ENCODE measurements around the gene HNRNPUL1.

HNRNPUL1 gene

DNA sequence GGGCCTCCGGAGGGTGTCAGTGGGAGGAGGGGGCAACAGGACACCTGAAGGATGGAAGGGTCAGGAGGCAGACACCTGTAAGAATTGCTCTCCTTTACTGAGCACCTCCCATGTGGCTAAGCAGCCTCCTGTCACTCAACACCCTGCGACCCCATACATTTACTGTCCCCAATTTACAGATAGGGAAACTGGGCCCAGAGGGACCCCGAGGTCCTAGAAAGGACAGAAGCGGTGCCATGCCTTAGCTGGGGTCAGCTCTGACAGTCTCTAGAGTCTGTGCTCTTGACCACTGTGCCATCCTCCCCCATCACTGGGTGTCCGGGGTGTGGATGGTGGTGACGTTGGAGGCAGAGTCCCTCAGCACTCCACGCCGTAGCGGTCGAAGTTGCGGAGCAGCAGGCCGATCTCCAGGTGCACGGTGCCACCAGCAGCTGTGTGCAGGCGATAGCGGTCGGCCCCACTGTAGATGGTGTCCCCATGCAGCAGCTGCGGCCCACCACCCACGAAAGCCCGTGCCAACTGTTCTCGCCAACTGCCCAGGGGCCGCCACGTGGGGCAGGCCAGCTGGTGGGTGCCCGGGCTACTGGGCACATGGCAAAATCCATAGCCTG lies 90.3 kb downstream of the HNRNPUL1 start:
- Mint-ChIP-seq H3K27ac (no peak overlapping the region), H3K27me3 (ENCODE audit: low read depth, poor library complexity) (peaks cover 7% of the 10 kb centered on the region), H3K36me3 (ENCODE audit: low read depth) (no peaks in the 10 kb centered on the region), H3K4me3 (peak overlapping the region; percentile 88), H3K4me1 (peaks cover 35% of the 10 kb centered on the region), H3K9me3 (no peaks in the 10 kb centered on the region)
- DNase-seq = no peak
- TF ChIP-seq, protein P1, sequence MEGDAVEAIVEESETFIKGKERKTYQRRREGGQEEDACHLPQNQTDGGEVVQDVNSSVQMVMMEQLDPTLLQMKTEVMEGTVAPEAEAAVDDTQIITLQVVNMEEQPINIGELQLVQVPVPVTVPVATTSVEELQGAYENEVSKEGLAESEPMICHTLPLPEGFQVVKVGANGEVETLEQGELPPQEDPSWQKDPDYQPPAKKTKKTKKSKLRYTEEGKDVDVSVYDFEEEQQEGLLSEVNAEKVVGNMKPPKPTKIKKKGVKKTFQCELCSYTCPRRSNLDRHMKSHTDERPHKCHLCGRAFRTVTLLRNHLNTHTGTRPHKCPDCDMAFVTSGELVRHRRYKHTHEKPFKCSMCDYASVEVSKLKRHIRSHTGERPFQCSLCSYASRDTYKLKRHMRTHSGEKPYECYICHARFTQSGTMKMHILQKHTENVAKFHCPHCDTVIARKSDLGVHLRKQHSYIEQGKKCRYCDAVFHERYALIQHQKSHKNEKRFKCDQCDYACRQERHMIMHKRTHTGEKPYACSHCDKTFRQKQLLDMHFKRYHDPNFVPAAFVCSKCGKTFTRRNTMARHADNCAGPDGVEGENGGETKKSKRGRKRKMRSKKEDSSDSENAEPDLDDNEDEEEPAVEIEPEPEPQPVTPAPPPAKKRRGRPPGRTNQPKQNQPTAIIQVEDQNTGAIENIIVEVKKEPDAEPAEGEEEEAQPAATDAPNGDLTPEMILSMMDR (IDR thresholded peaks at IDR 0.05) = no peak

DNA sequence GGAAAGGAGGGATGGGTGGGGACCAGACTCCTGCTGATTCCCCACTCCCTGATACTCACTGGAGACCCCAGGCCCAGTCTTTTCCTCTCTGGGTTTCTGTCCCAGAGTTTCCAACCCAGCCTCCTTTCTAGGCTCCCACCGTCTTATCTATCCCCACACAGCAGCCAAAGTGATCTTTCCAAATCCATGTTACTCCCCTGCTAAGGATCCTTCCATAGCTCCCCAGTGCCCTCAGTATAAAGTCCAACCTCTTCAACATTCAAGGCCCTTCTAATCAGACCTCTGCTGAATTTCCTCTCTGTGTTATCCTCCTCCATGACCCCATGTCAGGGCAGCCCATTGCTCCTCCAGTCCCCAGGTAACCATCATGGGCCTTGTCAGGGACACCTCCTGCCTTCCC lies 90.9 kb downstream of the HNRNPUL1 start:
- Mint-ChIP-seq H3K36me3 (ENCODE audit: low read depth) (no peaks in the 10 kb centered on the region), H3K4me3 (peak overlapping the region; percentile 71), H3K9me3 (no peaks in the 10 kb centered on the region), H3K27me3 (ENCODE audit: low read depth, poor library complexity) (peaks cover 7% of the 10 kb centered on the region), H3K4me1 (peaks cover 30% of the 10 kb centered on the region), H3K27ac (no peak overlapping the region)
- no peak for DNase-seq
- TF ChIP-seq, protein P1 (IDR thresholded peaks at IDR 0.05) = no peak

DNA sequence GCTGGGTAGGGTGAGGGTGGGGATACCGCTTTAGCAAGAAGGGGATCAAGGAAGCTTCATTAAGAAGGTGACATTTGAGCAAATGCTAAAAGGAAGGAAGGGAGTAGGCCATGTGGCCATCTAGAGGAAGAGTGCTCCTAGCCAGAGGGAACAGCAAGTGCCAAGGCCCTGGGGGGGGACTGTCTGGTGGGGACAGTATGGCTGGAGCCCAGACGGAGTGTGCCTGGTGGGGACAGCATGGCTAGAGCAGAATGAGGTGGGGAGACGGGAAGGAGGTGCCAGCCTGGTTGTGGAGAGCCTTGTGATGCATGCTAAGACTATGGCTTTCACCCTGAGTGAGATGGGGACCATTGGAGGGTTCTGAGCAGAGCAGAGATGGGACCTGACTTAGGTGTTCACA lies 91.6 kb downstream of the HNRNPUL1 start:
- H3K9me3 Mint-ChIP-seq = no peaks in the 10 kb centered on the region
- H3K36me3 Mint-ChIP-seq (ENCODE audit: low read depth) = no peaks in the 10 kb centered on the region
- H3K4me1 Mint-ChIP-seq = peaks cover 26% of the 10 kb centered on the region
- H3K4me3 Mint-ChIP-seq = no peak overlapping the region
- TF ChIP-seq, protein P1 (IDR thresholded peaks at IDR 0.05) = no peak
- H3K27me3 Mint-ChIP-seq (ENCODE audit: low read depth, poor library complexity) = peaks cover 7% of the 10 kb centered on the region
- DNase-seq = no peak
- H3K27ac Mint-ChIP-seq = peak overlapping the region; percentile 15

DNA sequence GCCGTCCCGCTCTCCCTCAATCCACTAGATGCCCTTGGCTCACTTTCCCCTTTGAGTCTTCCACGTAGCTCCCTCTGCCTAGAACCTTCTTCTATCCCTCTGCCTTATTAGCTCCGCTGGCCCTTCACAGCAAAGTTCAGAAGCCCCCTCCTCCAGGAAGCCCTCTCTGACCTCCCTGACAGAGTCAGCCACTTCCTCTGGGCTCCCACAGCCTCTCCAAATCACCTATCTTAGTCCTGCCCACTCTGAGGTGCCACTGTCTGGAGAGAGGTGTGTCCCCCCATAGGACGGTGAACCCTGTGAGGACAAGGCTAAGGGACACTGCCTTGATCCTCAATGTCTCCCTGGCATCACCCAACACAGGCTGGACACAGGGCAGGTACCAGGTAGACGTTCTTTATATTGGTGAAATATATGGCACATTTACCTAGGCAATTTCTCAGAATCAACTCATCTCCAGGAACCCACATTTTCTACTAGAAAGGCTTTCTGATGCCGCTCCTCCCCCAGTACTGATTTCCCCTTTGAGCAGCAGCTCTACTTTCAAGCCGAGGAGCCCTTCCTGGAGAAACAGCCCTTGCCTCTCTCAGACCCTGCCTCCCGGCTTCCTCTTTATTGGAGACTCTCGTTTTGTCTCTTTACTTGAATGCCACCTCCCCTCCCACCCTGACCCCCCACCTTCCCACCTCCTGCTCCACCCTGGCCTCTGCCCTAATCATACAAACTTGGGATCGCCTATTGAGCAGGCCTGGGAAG lies 93.0 kb downstream of the HNRNPUL1 start:
- Mint-ChIP-seq H3K27me3 (ENCODE audit: low read depth, poor library complexity) (peaks cover 3% of the 10 kb centered on the region), H3K9me3 (no peaks in the 10 kb centered on the region), H3K36me3 (ENCODE audit: low read depth) (no peaks in the 10 kb centered on the region)

More for the DNA sequence above, 93.0 kb downstream of the HNRNPUL1 start:
- Mint-ChIP-seq H3K4me1 (peaks cover 15% of the 10 kb centered on the region), H3K27ac (peak overlapping the region; percentile 50), H3K4me3 (no peak overlapping the region)
- TF ChIP-seq, protein P1 (IDR thresholded peaks at IDR 0.05) = no peak
- DNase-seq = no peak

All from nephron progenitor cell (in vitro differentiated cells).